OCI-LY1 (cell line): ENCODE measurements around the gene TRIM46.
"Not testable (repeated sequence)": the region's sequence is repeated elsewhere in the genome, so short reads cannot be mapped to it uniquely, and the experiment has no call there.

Source experiments
- EZH2 ChIP-seq: fragments of 200-600 bp; sonication (generic), shearing (Covaris generic); IDR thresholded peaks from 2 replicates; pipeline ENCODE4 v1.8.0; 2017; ENCODE audit warnings: borderline replicate concordance, mixed run types, mild to moderate bottlenecking, antibody characterized with exemption, low read length, moderate library complexity, mixed read lengths
- TF ChIP-seq, protein P1 (sequence below): fragments of 200-600 bp; sonication (generic), shearing (Covaris generic); IDR thresholded peaks from 2 replicates; pipeline ENCODE4 v1.5.1; 2017; ENCODE audit warnings: mild to moderate bottlenecking, antibody characterized with exemption, low read length, moderate library complexity, mixed read lengths

DNA sequence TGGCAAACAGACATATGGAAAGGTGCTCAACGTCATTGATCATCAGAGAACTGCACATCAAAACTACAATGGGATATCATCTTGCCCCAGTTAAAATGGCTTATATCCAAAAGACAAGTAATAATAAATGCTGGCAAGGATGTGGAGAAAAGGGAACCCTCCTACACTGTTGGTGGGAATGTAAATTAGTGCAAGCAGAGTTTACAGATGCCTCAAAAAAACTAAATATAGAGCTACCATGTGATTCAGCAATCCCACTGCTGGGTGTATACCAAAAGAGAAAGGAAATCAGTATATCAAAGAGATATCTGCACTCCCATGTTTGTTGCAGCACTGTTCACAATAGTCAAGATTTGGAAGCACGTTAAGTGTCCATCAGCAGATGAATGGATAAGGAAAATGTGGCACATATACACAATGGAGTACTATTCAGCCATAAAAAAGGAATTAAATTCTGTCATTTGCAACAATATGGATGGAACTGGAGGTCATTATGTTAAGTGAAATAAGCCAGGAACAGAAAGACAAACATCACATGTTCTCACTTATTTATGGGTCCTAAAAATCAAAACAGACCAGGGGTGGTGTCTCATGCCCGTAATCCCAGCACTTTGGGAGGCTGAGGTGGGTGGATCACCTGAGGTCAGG, 17.5 kb upstream of the TRIM46 start:
- TF ChIP-seq, protein P1, sequence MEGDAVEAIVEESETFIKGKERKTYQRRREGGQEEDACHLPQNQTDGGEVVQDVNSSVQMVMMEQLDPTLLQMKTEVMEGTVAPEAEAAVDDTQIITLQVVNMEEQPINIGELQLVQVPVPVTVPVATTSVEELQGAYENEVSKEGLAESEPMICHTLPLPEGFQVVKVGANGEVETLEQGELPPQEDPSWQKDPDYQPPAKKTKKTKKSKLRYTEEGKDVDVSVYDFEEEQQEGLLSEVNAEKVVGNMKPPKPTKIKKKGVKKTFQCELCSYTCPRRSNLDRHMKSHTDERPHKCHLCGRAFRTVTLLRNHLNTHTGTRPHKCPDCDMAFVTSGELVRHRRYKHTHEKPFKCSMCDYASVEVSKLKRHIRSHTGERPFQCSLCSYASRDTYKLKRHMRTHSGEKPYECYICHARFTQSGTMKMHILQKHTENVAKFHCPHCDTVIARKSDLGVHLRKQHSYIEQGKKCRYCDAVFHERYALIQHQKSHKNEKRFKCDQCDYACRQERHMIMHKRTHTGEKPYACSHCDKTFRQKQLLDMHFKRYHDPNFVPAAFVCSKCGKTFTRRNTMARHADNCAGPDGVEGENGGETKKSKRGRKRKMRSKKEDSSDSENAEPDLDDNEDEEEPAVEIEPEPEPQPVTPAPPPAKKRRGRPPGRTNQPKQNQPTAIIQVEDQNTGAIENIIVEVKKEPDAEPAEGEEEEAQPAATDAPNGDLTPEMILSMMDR: not testable (repeated sequence)
- TF ChIP-seq EZH2: not testable (repeated sequence)
